A673 (cell line): ENCODE data around the gene PPP3CB.

Experiments
- EZH2 ChIP-seq: fragments of 200-600 bp; sonication (generic); IDR thresholded peaks from 2 replicates; pipeline ENCODE4 v1.6.1; 2017; ENCODE audit warnings: borderline replicate concordance, low read depth, mild to moderate bottlenecking, mixed read lengths, antibody characterized with exemption, low read length; ENCODE audit not compliant: poor library complexity, severe bottlenecking
- TF ChIP-seq, protein P1 (sequence below): fragments of 300-800, 200-600 bp; sonication (generic); conservative IDR thresholded peaks from 2 replicates; pipeline ENCODE4 v1.5.1; 2017; ENCODE audit warnings: low read depth, mild to moderate bottlenecking, antibody characterized with exemption, low read length, moderate library complexity, mixed read lengths

DNA sequence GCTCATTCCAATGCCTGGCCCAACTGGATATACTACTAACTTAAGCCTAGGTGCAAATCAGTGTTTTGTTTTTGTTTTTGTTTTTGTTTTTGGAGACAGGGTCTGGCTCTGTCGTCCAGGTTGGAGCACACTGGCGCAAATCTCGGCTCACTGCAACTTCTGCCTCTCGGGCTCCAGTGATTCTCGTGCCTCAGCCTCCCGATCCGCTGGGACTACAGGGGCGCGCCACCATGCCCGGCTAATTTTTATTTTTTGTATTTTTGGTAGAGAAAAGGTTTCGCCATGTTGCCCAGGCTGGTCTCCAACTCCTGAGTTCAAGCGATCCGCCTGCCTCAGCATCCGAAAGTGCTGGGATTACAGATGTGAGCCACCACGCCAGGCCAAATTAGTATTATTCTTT, 1.6 kb downstream of the PPP3CB start:
- TF ChIP-seq, protein P1, sequence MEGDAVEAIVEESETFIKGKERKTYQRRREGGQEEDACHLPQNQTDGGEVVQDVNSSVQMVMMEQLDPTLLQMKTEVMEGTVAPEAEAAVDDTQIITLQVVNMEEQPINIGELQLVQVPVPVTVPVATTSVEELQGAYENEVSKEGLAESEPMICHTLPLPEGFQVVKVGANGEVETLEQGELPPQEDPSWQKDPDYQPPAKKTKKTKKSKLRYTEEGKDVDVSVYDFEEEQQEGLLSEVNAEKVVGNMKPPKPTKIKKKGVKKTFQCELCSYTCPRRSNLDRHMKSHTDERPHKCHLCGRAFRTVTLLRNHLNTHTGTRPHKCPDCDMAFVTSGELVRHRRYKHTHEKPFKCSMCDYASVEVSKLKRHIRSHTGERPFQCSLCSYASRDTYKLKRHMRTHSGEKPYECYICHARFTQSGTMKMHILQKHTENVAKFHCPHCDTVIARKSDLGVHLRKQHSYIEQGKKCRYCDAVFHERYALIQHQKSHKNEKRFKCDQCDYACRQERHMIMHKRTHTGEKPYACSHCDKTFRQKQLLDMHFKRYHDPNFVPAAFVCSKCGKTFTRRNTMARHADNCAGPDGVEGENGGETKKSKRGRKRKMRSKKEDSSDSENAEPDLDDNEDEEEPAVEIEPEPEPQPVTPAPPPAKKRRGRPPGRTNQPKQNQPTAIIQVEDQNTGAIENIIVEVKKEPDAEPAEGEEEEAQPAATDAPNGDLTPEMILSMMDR = no peak
- no peak for TF ChIP-seq EZH2
